IMR-90 (cell line): ENCODE measurements around the gene RNF144A. TPM values are rescaled to one million over a fixed set of nuclear protein-coding genes. Genes with fewer than 3 reads are reported as not detected.

Experiments
- ATAC-seq: fragments of 200-7000 bp; cut with Tn5 transposase; 2 replicates; pipeline ENCODE4 v1.9.1; 2020; ENCODE audit warnings: low read depth, mild to moderate bottlenecking, moderate library complexity
- BruUV-seq: library from RNA; stranded (reverse); fragments of 400-500 nt; replicated peaks from 2 replicates; lab custom pipeline; 2021; lab: Mats Ljungman, UMichigan
- CTCF ChIA-PET: fragments of 300-600 bp; formaldehyde crosslinking; extraction: SDS; loops from one replicate; lab custom pipeline; 2021; ENCODE audit warnings: antibody characterized with exemption; lab: Yijun Ruan, JAX
- POLR2A ChIA-PET: fragments of 300-600 bp; sonication (Branson Sonifier 250); formaldehyde crosslinking; loops from one replicate; lab custom pipeline; 2022; ENCODE audit warnings: antibody characterized with exemption; ENCODE audit not compliant: unreplicated experiment; lab: Charles Lee
- DNase-seq: peaks from one replicate; pipeline ENCODE4 v3.0.0; 2013
- H2AFZ ChIP-seq: replicated peaks from 2 replicates; pipeline ENCODE3; 2013; ENCODE audit warnings: low read length, mild to moderate bottlenecking; ENCODE audit not compliant: poor library complexity
- H2AK5ac ChIP-seq: 2 replicates; pipeline ENCODE4 v1.6.1; 2013; ENCODE audit warnings: low read depth, low read length, inconsistent platforms
- H2AK9ac ChIP-seq: replicated peaks from 2 replicates; pipeline ENCODE3; 2013; ENCODE audit warnings: mild to moderate bottlenecking, low read depth, low read length, moderate library complexity; ENCODE audit not compliant: poor library complexity
- H2BK120ac ChIP-seq: 2 replicates; pipeline ENCODE4 v1.6.1; 2013; ENCODE audit warnings: low read depth, low read length, inconsistent platforms
- H2BK15ac ChIP-seq: 3 replicates; pipeline ENCODE4 v1.6.1; 2013; ENCODE audit warnings: low read depth, low read length, inconsistent platforms
- H2BK20ac ChIP-seq: 2 replicates; pipeline ENCODE4 v1.6.1; 2013; ENCODE audit warnings: low read depth, mild to moderate bottlenecking, inconsistent platforms, low read length, moderate library complexity
- H2BK5ac ChIP-seq: 2 replicates; pipeline ENCODE4 v1.6.1; 2013; ENCODE audit warnings: mild to moderate bottlenecking, low read depth, low read length, inconsistent platforms; ENCODE audit not compliant: poor library complexity, severe bottlenecking
- H3K14ac ChIP-seq: replicated peaks from 2 replicates; pipeline ENCODE4 v1.6.1; 2013; ENCODE audit warnings: low read depth, low read length, inconsistent platforms
- H3K18ac ChIP-seq: 2 replicates; pipeline ENCODE4 v1.6.1; 2013; ENCODE audit warnings: low read depth, low read length, control low read depth
- H3K23ac ChIP-seq: 2 replicates; pipeline ENCODE4 v1.6.1; 2013; ENCODE audit warnings: low read depth, low read length, inconsistent platforms
- H3K27ac ChIP-seq: 2 replicates; pipeline ENCODE4 v1.5.1; 2013; ENCODE audit warnings: mild to moderate bottlenecking, control low read depth, low read length; ENCODE audit not compliant: insufficient read depth
- H3K27me3 ChIP-seq: 2 replicates; pipeline ENCODE4 v1.6.1; 2013; ENCODE audit warnings: low read length; ENCODE audit not compliant: control insufficient read depth, insufficient read depth
- H3K36me3 ChIP-seq: 2 replicates; pipeline ENCODE4 v1.6.1; 2013; ENCODE audit warnings: low read length, mixed read lengths; ENCODE audit not compliant: control insufficient read depth, insufficient read depth
- H3K4ac ChIP-seq: 2 replicates; pipeline ENCODE4 v1.6.1; 2013; ENCODE audit warnings: low read depth, low read length, inconsistent platforms
- H3K4me1 ChIP-seq: 2 replicates; pipeline ENCODE4 v1.6.1; 2013; ENCODE audit warnings: low read length, mixed read lengths; ENCODE audit not compliant: control insufficient read depth, insufficient read depth
- H3K4me2 ChIP-seq: 2 replicates; pipeline ENCODE4 v1.6.1; 2013; ENCODE audit warnings: low read depth, mild to moderate bottlenecking, control low read depth, low read length, moderate library complexity
- H3K4me3 ChIP-seq: 2 replicates; pipeline ENCODE4 v1.5.1; 2013; ENCODE audit warnings: low read depth, mild to moderate bottlenecking, control low read depth, low read length, moderate library complexity; ENCODE audit not compliant: insufficient read depth
- H3K56ac ChIP-seq: 2 replicates; pipeline ENCODE4 v1.6.1; 2013; ENCODE audit warnings: low read length, inconsistent platforms; ENCODE audit not compliant: insufficient read depth; ENCODE audit errors: extremely low read depth
- H3K79me1 ChIP-seq, 2 experiments: 2 replicates each; pipeline ENCODE4 v1.6.1; 2013; ENCODE audit warnings: low read length in 2 of 2, inconsistent platforms in 1 of 2, low read depth in 1 of 2
- H3K9ac ChIP-seq: 2 replicates; pipeline ENCODE4 v1.6.1; 2013; ENCODE audit warnings: low read depth, low read length, control low read depth
- H3K9me1 ChIP-seq: 2 replicates; pipeline ENCODE4 v1.6.1; 2013; ENCODE audit warnings: low read length, inconsistent platforms; ENCODE audit not compliant: insufficient read depth
- H3K9me3 ChIP-seq: 2 replicates; pipeline ENCODE4 v1.6.1; 2013; ENCODE audit warnings: low read length; ENCODE audit not compliant: control insufficient read depth, insufficient read depth
- H4K20me1 ChIP-seq: 2 replicates; pipeline ENCODE4 v1.6.1; 2013; ENCODE audit warnings: low read length, inconsistent platforms; ENCODE audit not compliant: insufficient read depth
- H4K5ac ChIP-seq: 2 replicates; pipeline ENCODE4 v1.6.1; 2013; ENCODE audit warnings: mild to moderate bottlenecking, low read depth, low read length, control low read depth
- H4K8ac ChIP-seq, 2 experiments: 2 replicates each; pipeline ENCODE4 v1.6.1; 2013; ENCODE audit warnings: low read depth in 2 of 2, low read length in 2 of 2, control low read depth in 1 of 2, inconsistent platforms in 1 of 2
- H4K91ac ChIP-seq: 2 replicates; pipeline ENCODE4 v1.6.1; 2013; ENCODE audit warnings: low read depth, low read length, inconsistent platforms; ENCODE audit not compliant: insufficient read depth
- BHLHE40 ChIP-seq: fragments of 150-350 bp; IDR thresholded peaks from 2 replicates; pipeline ENCODE4 v1.6.1; 2016; ENCODE audit warnings: mild to moderate bottlenecking, low read depth, low read length
- CTCF ChIP-seq: conservative IDR thresholded peaks from 2 replicates; pipeline ENCODE4 v1.5.1; 2012; ENCODE audit warnings: mild to moderate bottlenecking, low read depth, low read length, improper control_type of control experiment
- FOS ChIP-seq: fragments of 150-350 bp; IDR thresholded peaks from 2 replicates; pipeline ENCODE4 v1.6.1; 2016; ENCODE audit warnings: low read depth, low read length
- MAFK ChIP-seq: IDR thresholded peaks from 2 replicates; pipeline ENCODE4 v1.6.1; 2012; ENCODE audit warnings: low read depth, low read length, improper control_type of control experiment
- MAZ ChIP-seq: IDR thresholded peaks from 2 replicates; pipeline ENCODE4 v1.6.1; 2012; ENCODE audit warnings: low read depth, mild to moderate bottlenecking, low read length, improper control_type of control experiment, moderate library complexity, borderline replicate concordance
- MXI1 ChIP-seq: IDR thresholded peaks from 2 replicates; pipeline ENCODE4 v1.6.1; 2012; ENCODE audit warnings: low read depth, mild to moderate bottlenecking, low read length, moderate library complexity, borderline replicate concordance
- NFE2L2 ChIP-seq: fragments of 150-350 bp; IDR thresholded peaks from 2 replicates; pipeline ENCODE4 v1.6.1; 2016; ENCODE audit warnings: low read depth, mild to moderate bottlenecking, low read length
- POLR2A ChIP-seq: IDR thresholded peaks from 2 replicates; pipeline ENCODE4 v1.6.1; 2012; ENCODE audit warnings: mild to moderate bottlenecking, low read depth, low read length
- RAD21 ChIP-seq: IDR thresholded peaks from 2 replicates; pipeline ENCODE4 v1.6.1; 2012; ENCODE audit warnings: low read length, improper control_type of control experiment
- RCOR1 ChIP-seq: IDR thresholded peaks from 2 replicates; pipeline ENCODE4 v1.6.1; 2012; ENCODE audit warnings: mild to moderate bottlenecking, low read length, improper control_type of control experiment; ENCODE audit not compliant: insufficient replicate concordance
- RFX5 ChIP-seq: IDR thresholded peaks from 2 replicates; pipeline ENCODE4 v1.8.0; 2012; ENCODE audit warnings: low read depth, mild to moderate bottlenecking, low read length, moderate library complexity
- SMC3 ChIP-seq: fragments of 150-350 bp; IDR thresholded peaks from 2 replicates; pipeline ENCODE4 v1.6.1; 2016; ENCODE audit warnings: low read depth, mild to moderate bottlenecking, antibody characterized with exemption, low read length, moderate library complexity
- USF2 ChIP-seq: fragments of 150-350 bp; IDR thresholded peaks from 2 replicates; pipeline ENCODE4 v1.6.1; 2017; ENCODE audit warnings: mild to moderate bottlenecking, antibody characterized with exemption, low read length, low read depth
- WGBS, 2 experiments: methylation state at CpG; one replicate each; pipeline versions ENCODE4 v1.1.5 to v1.1.7; 2013; ENCODE audit warnings: missing lambda C conversion rate in 2 of 2; ENCODE audit not compliant: insufficient read length in 1 of 2; ENCODE audit errors: extremely low coverage in 2 of 2; 5-methylcytosine and 5-hydroxymethylcytosine counted together
- dilution Hi-C: fragments of 300-500 bp; cut with HindIII; formaldehyde crosslinking; loops from one replicate; pipeline ENCODE4 v1.14.3; 2018; ENCODE audit warnings: low sequenced_read_pairs; ENCODE audit not compliant: unreplicated experiment
- in situ Hi-C: fragments of 300-500 bp; cut with MboI; formaldehyde crosslinking; loops from 3 replicates; pipeline ENCODE4 v1.14.3; 2019; ENCODE audit warnings: low sequenced_read_pairs, inconsistent platforms, mixed read lengths
- intact Hi-C: fragments of 100-400 bp; cut with micrococcal nuclease; formaldehyde crosslinking; loops from 2 replicates; pipeline ENCODE4 v1.10.0; 2022
- polyA plus RNA-seq, 3 experiments: library from polyadenylated mRNA; depleted of rRNA; stranded (reverse); fragments of >200 nt; gene quantifications; 2 replicates each; pipeline ENCODE4 v1.2.3, GENCODE V29; 2012; ENCODE audit warnings: low replicate concordance in 1 of 3
- total RNA-seq: library from RNA; depleted of rRNA; stranded (reverse); fragments of >200 nt; gene quantifications from 2 replicates; pipeline ENCODE4 v1.2.3, GENCODE V29; 2012

RNF144A gene
- total and polyA plus RNA-seq, 2 of the 4 experiments (the other 2 are of a cell fraction), result 0.18 to 0.26 TPM

GRCh38 chr2:7020939-7021470, 103.8 kb downstream of the RNF144A start:
- Histone ChIP-seq H2BK20ac (no peak overlapping the region), H3K14ac (no peak overlapping the region), H3K18ac (no peak overlapping the region), H4K91ac (no peak overlapping the region), H3K27me3 (no peaks in the 10 kb centered on the region), H3K9me3 (no peaks in the 10 kb centered on the region), H3K4me2 (no peak overlapping the region), H3K79me1 (no peaks in the 10 kb centered on the region), H2BK120ac (no peak overlapping the region), H3K36me3 (no peaks in the 10 kb centered on the region), H2AFZ (no peak overlapping the region), H3K4me3 (no peak overlapping the region), H3K9me1 (no peaks in the 10 kb centered on the region), H3K9ac (no peak overlapping the region), H3K4ac (no peak overlapping the region), H3K27ac (no peak overlapping the region), H3K56ac (no peak overlapping the region), H4K5ac (no peak overlapping the region), H4K20me1 (no peaks in the 10 kb centered on the region), H2BK15ac (no peak overlapping the region), H3K23ac (no peak overlapping the region), H2AK9ac (no peak overlapping the region), H3K4me1 (no peaks in the 10 kb centered on the region), H2AK5ac (no peak overlapping the region), H4K8ac (no peak overlapping the region), H2BK5ac (no peak overlapping the region)
- no peak for TF ChIP-seq RFX5
- TF ChIP-seq MAZ, result no peak
- TF ChIP-seq MXI1, result no peak
- TF ChIP-seq MAFK, result no peak
- TF ChIP-seq USF2, result no peak
- TF ChIP-seq NFE2L2, result no peak
- TF ChIP-seq SMC3, result no peak
- TF ChIP-seq RCOR1, result no peak
- TF ChIP-seq POLR2A, result no peak
- TF ChIP-seq BHLHE40, result no peak
- TF ChIP-seq RAD21, result no peak
- no peak for TF ChIP-seq FOS
- TF ChIP-seq CTCF, result no peak
- ATAC-seq (no peak), DNase-seq (no peak)
- 54% methylated on average over 5 of the region's 11 CpGs; no CpG with 5 or more reads in 1 of the 2 experiments for WGBS, 2 experiments
- ChIA-PET POLR2A (no interaction called here), CTCF (no interaction called here)
- intact Hi-C loops (no loop called here), dilution Hi-C loops (no loop called here), in situ Hi-C loops (no loop called here)
- BruUV-seq, result no TSS peak
